Raji (cell line): ENCODE data around the gene HDAC4.

Experiments
- POLR2A ChIP-seq: IDR thresholded peaks from 2 replicates; pipeline ENCODE4 v1.6.1; 2011; ENCODE audit warnings: low read depth, low read length, control low read depth; ENCODE audit not compliant: insufficient read depth

Gene HDAC4

DNA sequence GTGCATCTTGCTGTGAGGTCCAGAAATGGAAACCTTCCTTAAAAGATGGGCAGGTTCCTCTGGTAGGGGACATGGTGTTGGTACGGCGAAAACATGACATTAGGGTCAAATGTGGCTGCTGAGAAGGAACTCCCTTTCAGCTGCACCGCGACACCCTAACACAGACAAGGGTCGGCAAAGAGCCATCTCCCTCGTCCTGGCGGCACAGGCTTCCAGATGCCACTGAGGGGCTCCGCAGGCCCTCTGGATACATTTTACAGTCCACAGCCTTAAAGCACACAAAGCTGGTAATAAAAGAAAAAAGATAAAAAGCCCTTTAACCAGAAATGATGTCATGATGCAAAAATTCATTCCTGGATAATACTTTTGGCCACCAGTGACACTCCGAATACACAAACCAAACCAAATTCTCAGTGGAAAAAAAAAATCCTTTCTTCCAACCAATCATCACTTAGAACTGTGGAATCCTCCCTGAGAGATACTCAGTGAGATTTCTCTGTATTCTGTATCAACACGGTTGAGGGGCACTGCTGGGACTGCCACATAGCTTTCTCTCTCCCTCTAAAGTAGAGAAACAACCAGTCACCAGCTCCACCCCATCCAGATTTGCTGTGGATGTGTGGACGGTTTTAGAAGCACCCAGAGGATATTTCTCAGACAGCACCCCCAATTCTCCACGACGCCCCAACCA is 174.8 kb downstream of the HDAC4 start:
- no peak for TF ChIP-seq POLR2A

DNA sequence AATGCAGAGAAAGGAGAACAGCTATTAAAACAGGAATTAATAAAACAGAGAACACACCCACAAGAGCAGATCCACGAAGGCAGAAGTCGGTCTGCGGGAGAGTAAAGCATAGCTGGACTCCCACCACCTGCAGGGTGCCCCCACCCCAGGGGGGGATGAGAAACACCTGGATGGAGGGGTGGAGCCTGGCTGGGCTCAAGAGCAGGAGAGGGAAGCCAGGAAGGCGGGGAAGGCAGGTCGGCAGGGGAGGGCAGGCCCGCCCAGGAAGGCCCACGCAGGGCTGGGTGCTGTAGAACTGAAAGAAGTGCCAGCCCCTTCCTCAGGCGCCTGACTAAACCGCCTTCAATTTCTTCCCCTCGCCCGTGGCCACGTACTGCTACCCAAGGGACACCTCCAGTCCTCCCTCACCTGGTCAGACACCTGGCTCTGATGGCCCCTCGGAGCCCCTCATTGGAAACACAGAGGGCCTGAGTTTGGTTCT is 175.4 kb downstream of the HDAC4 start:
- no peak for TF ChIP-seq POLR2A

DNA sequence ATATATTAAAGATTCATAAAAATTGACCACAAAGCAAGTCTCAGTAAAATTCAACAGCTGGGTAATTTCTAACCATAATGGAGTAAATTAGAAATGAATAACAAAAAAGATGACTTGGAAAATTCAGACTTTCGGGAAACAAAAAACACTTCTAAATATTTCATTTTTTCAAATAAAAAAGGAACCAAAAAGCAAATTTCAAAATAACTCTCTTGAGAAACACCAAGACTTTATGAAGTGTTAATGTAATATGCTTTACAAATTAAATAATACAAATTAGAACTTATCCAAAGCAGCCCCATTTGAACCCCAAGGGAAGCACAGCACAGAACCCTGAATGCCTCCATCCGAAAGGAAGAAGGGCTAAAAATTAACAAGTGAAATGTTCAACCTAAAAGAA is 175.9 kb downstream of the HDAC4 start:
- TF ChIP-seq POLR2A, result no peak

DNA sequence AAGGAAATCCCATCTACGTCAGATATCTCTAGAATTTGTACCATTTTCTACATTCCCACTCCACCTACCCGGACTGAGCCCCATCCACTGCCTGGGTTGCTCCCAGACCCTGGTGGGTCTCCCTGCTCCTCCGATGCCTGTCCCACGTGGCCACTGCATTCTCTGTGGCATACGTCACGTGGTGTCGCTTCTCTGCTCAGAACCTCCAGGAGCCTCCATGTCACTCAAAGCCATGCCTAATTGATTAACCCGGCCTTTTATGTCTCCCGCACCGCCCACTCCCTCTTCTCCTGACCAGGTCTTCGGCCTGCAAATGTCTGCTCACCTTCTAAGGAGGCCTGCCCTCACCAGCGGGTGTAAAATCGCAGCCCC is 176.6 kb downstream of the HDAC4 start:
- no peak for TF ChIP-seq POLR2A

DNA sequence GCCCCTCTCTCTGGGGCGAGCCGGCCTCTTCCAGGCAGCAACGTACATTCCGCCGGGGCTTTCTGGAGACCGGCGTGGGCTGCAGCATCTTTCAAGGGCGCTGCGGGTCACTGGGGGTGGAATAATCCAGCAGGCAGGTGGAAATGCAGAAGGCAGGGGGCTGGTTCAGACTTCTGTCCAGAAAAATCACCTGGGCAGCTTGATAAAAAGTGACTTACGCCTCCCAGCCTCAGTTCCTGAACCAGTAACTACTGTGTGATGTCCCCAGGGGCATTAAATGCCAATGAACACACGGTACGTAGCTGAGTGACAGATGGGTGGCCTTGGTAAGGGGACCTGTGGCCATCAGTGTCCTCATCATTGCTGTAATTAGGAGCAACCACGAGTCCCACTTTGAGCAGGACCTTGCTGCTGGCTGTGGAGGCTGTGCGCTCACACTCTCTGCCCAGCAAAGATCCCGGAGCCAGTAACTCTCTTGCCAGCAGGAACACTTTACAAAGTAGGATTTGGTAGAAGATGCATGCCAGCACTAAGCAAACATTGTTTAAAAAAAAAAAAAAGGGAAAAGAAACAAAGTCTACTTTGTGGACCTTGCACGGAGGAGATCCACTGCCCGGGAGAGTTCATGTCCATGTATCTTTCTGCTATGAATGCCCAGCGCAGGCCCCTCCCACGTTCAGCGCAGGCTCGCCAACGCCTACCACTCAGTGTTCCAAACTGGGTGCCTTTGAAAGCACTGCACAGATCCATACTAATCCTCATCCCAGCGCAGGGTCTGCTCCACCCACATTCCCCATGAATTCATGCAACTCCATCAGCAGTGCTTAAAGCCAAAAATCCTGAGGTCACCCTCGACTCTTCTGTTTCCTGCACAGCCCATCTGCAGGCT is 177.3 kb downstream of the HDAC4 start:
- no peak for TF ChIP-seq POLR2A

DNA sequence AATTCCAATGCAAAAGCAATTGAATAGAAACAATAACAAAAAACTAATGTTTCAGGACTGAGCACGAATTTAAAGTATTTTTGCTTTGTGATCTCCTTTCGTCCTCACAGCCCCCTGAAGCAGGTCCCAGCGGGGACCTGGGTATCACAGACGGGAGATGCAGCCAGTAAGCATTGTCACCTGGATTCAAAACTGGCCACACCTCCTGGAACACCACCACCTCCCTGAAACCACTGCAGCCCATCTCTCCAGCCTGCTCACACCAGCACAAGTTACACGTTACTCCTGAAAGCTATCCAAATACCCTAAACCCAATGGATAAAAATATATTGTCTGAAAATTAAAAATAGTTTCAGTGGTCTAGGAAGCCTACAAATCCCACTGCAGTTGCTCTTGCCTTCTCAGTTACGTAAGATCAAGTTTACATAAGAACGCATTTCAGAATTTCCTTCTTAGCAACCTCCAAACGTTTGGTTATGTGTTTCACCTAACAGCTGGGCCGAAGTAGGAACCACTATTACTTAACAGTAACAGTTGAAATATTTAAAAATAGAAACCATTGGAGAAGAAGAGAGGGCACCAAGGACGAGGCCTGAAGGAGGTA is 178.0 kb downstream of the HDAC4 start:
- TF ChIP-seq POLR2A, result no peak

DNA sequence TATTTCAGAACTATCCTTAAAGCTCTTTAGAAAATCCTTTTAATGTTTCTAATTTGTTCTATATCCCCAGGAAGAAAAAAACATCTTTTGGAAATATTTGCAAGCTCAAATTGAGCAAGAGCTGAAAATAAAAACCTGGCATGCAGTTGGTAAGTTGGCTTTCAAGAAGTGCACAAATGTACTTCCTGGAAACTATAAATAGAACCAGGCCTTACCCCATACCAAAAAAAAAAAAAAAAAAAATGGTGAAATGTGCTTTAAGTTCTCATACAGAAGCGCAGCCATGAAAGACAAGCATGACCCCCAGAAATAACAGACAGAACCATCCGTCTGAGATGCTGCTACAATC is 178.5 kb downstream of the HDAC4 start:
- TF ChIP-seq POLR2A, result no peak

DNA sequence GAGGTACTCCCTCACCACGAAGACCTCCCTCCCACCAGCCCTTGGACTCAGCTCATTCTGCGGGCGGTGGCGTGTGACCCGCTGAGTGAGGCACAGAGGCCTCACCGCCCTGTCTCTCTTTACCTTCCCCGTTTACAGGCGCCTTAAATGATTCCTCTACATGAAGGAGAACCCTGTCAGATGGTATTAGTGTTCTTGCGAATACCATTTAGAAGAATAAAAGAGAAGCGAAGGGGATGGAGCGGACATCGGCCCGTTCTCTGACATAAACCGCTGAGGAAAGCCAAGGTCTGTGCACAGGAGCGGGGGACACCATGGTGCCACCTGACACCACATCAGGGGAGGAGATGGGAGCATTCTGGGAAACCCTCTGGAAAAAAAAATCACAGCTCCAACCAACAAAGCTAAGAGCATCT is 179.8 kb downstream of the HDAC4 start:
- no peak for TF ChIP-seq POLR2A

DNA sequence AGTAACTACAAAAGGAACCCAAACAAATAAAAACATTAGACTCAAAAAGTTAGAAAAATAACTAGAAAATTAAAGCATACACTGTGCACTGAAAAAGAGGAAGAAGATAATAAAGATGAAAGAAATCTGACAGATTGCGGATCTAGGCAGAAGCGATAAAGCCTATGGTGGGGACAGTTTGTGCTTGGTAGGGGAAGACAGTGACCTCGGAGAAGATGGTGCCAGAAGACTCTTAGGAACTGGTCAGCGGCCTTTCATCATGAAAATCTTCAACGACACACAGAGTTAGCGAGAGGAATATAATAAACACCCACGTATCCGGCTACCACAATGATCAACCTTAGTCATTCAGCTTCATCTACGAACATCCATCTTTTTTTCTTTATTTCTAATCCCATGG is 180.5 kb downstream of the HDAC4 start:
- no peak for TF ChIP-seq POLR2A

DNA sequence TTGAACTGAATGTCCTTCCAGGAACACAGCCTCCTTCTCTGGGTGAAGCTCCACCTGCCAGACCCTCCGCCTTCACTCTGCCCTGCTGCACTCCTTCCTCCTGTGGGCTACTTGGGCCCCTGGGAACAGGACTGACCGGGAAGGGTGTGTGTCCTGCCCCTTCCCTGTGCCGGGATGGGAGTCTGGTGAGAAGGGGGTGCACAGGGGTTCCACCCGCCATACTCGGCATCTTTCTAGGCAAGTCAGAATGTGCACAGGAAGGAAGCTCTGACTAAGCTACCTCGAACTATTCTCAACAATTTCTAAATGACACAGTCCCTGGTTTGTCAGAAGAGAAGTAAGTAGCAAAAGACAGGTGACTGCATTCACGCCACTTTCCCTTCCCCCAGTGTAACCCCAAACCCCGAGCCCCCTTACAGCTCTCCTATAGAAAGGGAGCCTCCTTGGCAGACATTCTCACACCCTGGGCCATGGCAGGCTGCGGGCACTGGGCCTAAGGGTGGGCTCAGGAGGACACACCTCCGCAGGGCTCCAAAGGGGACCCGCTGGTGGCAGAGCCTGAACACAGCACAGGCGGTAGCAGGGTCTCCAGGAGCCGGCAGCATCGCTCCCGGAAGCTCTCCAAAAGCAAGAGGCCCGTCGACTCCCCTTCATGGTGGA is 184.1 kb downstream of the HDAC4 start:
- TF ChIP-seq POLR2A, result no peak

DNA sequence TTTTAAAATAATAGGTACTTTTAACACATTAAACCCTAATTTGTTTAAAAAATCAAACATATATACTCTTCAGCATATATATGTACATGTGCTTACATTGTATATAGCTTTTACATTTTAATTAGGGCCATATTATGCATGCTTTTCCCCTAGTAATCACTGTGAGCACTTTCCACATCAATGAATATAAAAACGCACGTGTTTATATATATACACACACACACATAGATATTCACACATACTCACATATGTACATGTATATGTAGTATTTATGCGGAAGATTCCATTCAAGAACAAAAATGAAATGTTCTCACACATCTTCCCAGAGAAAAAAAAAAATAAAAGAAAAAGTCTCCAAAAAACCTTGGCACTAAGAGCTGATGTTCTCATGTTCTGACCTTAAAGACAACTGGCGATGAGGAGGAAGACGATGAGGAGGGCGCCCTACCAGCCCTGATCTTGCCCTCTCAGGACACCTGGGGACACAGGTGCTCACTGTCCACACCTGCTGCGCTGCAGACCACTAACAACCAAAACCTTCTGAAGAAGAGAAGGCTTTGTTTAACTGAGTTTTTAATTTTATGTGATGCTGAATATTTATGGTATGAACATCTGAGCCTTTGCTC is 184.7 kb downstream of the HDAC4 start:
- no peak for TF ChIP-seq POLR2A

DNA sequence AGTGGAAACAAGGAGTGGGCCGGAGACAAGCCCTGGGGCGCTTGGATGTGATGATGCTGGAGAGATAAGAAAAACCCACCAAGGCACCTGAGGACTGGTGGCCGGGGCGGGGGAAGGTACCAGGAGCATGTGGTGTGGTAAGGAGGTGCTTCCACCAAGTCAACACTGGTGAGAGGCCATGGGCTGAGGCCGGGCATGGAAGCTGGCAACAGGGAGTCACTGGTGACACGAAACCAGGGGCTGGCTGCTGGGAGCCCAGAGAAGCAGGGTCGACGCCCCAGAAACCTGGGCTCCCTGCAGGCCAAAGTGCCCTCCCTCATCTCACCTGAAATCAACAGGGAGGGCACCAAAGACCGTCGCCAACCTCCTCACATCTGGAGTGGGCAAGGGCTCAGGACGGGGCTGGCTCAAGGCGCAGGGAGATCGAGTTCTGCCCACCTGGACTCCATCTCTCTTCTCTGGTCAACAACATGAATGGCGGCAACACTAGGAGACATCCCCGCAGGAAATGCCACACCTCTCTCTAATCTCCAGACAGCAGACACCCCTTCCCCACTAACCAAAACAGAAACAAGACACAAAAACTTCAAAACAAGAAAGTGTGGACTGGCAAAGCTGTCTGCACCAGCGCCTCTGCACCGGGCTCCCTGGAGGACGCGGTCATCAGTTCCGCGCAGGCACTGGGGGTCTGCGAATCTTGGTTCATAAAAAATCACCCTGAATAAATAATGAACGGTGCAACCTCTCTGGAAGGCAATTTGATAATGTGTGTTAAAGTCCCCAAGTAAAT is 185.5 kb downstream of the HDAC4 start:
- no peak for TF ChIP-seq POLR2A

DNA sequence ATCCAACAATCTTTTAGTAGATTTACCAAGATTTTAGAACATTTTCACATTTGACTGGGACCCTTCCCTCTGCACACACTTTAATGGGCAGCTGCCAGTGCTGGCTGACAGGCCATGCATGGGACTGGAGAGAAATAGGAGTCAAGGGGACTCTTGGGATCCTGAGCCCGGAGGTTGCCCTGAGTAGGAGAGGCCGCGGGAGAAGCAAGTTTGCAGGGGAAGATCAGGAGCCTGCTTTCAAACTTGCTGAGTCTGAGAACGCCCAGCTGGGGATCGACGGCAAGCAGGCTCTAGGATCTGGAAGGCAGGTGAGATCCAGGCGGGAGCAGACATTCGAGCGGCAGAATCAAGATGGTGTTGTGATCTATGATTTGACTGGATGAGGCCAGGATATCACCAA is 186.1 kb downstream of the HDAC4 start:
- TF ChIP-seq POLR2A, result no peak

DNA sequence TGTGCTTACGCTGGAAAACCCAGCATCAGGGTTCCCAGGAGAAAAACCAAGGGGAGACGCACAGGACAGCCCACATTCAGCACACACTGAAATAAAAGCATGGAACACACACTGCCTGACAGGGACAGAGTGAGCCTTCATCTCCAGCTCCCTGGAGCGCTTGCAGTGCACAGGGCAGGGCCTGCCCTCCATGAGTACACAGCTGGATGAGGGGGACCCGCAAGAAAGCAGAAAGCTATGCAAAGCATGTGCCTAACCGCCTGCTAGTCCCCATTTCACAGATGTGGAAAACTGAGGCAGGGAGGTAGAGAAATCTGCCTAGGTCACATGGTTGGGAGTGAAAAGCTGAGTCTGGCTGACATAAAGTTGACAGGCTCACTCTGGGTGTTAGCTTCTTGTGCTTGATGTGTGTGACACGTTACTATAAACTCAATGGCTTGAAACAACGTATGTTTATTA is 187.1 kb downstream of the HDAC4 start:
- no peak for TF ChIP-seq POLR2A
